Stimulated activated CD4-positive, alpha-beta T cell treated with anti-CD3 and anti-CD28 coated beads, TNF-alpha, amount 100 ng/mL, for 48 hours (primary cell): Measurements from ENCODE around the gene OSBP.
"Not testable (repeated sequence)": the region's sequence is repeated elsewhere in the genome, so short reads cannot be mapped to it uniquely, and the experiment has no call there.

Experiments used
- DNase-seq, 3 donors: peaks; one replicate each; pipeline ENCODE4 v3.0.0-alpha.2; 2020; ENCODE audit warnings: low read depth in 3 of 3

The OSBP gene, protein sequence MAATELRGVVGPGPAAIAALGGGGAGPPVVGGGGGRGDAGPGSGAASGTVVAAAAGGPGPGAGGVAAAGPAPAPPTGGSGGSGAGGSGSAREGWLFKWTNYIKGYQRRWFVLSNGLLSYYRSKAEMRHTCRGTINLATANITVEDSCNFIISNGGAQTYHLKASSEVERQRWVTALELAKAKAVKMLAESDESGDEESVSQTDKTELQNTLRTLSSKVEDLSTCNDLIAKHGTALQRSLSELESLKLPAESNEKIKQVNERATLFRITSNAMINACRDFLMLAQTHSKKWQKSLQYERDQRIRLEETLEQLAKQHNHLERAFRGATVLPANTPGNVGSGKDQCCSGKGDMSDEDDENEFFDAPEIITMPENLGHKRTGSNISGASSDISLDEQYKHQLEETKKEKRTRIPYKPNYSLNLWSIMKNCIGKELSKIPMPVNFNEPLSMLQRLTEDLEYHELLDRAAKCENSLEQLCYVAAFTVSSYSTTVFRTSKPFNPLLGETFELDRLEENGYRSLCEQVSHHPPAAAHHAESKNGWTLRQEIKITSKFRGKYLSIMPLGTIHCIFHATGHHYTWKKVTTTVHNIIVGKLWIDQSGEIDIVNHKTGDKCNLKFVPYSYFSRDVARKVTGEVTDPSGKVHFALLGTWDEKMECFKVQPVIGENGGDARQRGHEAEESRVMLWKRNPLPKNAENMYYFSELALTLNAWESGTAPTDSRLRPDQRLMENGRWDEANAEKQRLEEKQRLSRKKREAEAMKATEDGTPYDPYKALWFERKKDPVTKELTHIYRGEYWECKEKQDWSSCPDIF

DNA sequence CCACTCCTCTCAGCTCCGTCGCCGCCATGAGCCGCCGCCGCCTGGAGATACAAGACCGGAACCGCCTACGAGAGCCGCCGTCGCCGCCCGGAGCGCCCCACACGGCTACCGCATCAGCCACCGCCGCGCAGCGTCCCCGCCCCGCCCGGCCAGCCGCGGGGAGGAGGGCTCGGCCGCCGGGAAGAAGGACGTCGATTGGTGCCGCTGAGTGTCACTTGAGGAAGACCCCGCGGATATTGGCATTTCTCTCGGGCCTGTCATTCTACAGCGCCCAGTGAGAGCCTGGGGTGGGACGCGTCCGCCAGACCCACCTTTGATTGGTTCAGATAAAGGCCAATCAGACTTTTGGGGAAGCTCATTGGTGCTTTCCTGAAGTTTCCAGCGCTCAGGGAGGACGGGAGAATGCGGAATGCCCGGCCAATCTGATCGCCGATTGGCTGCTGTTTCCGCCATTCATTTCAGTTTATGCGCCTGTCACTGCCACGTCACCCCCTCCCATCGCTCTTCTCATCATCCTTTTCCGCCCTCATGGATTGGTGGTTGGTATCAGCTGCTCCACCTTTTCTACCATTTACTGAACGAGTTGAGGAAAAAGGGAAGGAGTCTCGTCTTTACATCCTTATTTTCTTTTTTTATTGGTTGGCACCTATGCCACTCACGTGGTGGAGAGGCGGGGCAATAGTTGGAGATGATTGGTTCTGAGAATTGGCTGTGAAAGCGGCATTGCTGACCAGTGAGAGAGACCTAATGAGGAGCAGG lies at the start of gene OSBP:
Gene OSBP, minus strand, starts transcription at position 138 of the 759 bp plus-strand sequence. Its CDS starts 110 bp downstream, at position 28.
- peak; percentile 94 to 96 (median 95) for DNase-seq

DNA sequence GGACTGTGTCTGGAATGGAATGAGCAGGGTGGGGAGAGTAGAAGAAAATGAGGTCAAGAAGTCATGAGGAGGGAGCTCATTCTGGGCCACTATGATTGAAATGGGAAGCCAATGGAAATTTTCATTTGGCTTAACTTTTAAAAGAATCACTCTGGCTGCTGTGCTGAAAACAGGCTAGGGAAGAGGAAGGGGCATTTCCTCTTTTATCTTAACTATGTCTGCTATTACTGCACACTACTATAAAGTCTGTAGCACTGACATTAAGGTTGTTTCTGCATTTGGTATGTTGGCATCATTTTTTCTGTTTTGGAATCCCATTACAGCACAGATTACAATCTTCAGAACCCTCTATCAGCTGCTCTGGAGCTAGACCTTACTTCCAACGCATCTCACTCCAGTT lies 45.0 kb upstream of the OSBP start:
- DNase-seq = no peak

DNA sequence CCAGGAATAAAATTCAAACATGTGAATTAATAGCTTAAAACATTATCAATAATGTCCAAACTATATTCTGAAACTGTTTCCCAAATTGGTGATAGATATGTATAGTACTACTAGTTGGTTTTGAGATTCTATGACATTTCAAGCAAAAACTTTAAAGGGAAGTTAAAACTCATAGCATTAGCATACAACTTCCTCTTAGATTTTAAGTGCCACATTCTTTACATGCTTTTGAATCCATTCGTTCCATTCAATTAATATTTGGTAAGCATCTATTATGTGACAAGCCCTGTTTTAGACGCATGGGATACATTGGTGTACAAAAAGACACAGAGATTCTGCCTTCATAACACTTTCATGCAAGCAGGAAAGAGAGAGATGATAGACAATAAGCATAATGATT lies 44.4 kb upstream of the OSBP start:
- no peak for DNase-seq

DNA sequence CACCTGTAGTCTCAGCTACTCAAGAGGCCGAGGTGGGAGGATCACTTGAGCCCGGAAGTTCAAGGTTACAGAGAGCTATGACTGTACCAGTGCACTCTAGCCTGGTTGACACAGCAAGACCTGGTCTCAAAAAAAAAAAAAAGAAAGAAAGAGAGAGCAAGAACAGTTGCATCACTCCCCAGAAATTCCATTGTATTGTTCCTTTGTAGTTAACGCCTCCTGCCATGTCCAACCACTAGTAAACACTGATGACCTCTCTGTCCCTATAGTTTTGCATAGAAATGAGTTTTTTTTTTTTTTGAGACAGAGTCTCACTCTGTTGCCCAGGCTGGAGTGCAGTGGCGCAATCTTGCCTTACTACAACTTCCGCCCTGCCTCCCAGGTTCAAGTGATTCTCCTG lies 42.5 kb upstream of the OSBP start:
- DNase-seq = no peak

DNA sequence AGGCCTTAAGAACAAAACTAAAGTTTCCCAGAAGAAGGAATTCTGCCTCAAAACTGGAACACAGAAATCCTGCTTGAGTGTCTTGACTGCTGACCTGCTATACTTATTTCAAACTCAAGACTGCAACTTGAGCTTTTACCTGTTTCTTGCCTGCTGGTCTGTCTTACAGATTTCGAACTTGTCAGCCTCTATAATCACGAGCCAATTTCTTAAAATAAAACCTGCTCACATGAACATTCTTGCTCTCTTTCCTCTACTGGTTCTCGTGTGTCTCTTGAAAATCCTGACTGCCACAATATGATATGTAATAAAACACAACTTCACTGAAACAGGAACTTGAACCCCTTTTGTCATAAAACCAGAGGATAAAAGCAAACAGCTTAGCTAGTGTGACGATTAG lies 39.3 kb upstream of the OSBP start:
- DNase-seq = no peak

DNA sequence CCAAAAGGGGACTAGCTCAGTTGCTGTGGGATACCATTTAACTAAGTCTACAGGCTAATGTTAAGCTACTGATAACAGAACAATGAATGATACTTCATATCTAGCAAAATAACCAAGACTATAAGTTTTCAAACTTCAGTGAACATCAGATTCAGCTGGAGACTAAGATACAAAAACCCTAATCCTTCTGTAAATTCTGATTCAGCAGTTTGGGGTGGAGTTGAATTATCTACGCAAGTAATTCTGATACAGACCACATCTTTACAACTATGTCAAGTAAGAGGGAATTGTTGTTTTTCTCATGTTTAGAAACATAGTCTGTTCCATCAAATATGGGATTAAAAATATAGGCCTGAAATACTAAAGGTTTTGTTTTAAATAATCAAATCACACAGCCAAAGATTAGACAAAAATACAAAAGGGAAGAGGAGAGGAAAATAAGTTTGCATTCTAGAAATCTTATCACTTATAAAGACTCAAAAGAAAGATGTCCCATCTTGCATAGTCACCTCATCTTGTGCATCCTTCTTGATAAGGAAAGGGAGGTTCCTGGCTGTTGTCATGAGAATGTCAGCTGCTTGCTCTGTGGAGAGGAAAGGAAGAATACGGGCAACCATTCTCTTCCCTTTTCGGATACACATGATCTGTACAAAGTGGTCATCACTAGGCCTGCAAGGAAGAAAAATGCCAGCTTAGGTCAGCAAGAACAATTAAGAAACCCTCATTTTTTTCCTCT lies 31.8 kb upstream of the OSBP start:
- DNase-seq = no peak

DNA sequence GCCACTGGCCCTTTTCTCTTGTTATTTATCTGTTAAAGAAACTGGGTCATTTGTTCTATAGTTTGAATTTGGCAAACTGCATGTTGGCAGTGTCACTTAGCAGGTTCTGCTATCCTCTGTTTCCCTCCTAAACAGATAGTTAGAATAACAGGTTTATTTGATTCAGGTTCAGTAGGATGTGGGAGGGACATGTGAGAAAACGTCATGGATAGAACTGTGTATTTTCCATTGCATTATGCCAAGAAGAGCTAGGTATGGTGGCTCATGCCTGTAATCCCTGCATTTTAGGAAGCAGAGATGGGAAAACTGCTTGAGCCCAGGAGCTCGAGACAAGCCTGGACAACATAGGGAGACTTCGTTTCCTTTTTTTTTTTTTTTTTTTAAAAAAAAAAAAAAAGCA lies 29.0 kb upstream of the OSBP start:
- no peak for DNase-seq

DNA sequence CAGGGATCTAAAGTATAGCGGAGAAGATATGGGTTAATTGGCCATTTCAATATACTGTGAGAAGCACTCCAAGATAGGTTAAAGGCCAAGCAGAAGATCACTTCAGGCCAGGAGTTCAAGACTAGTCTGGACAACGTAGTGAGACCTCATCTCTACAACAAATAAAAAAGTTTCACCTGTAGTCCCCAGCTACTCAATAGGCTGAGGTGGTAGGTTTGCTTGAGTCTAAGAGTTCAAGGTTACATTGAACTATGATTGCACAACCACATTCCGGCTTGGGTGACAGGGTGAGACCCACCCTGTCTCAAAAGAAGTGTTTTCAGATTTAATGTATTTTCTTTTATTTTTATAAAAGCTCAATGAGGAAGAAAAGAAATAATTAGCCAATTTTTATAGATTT lies 27.8 kb upstream of the OSBP start:
- DNase-seq = no peak

DNA sequence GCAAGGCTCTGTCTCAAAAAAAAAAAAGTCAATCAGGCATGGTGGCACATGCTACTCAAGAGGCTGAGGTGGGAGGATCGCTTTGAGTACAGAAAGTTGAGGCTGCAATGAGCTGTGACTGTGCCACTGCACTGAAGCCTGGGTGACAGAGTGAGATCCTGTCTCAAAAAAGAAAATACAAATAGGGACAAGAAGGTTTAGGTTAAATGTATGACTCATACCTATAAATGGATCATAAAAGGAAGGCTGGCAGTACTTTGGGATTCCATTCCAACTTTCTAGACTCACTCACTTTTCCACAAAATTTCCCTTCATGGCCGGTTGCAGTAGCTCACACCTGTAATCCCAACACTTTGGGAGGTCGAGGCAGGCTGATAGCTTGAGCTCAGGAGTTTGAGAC lies 25.6 kb upstream of the OSBP start:
- DNase-seq = no peak

DNA sequence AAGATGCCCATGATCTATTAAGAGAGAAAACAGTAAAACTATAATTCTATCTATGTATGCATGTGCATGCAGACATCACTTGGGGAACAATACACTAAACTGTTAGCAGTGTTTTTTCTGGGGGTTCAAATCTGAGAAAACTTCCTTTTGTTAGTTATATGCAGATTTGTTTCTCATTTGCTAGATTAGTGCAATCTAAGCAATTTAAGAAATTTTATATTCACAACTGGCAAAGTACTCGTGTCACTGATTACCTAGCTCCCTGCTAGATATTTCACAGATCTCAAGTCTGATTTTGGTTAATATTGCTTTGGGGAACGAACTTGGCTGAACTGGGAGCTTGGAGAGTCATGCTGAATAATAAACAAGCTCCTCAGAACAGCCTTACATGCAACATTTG lies 14.9 kb upstream of the OSBP start:
- DNase-seq = no peak

DNA sequence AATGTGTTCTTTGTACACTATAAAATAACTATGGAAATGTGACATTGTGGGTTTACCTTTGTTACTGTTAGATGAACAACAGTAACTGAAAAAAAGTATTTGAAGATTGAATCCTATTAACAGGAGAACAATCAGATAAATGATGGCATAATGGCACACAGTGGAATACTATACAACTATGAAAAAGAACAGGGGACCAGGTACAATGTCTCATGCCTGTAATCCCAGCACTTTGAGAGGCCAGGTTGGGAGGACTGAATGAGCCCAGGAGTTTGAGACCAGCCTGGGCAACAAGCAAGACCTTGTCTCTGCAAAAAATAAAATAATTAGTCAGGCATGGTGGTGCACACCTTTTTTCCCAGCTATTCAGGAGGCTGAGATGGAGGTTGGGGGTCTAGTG lies 14.4 kb upstream of the OSBP start:
- DNase-seq = no peak

DNA sequence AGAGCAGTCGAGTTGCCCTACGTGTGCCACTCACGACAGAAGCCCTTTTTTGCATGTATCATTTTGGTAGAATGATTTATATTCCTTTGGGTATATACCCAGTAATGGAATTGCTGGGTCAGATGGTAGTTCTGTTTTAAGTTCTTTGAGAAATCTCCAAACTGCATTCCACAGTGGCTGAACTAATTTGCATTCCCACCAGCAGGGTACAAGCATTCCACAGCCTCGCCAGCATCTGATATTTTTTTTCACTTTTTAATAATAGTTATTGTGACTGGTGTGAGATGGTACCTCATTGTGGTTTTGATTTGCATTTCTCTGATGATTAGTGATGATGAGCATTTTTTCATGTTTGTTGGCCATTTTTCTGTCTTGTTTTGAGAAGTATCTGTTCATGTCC lies 11.4 kb upstream of the OSBP start:
- DNase-seq = not testable (repeated sequence)

DNA sequence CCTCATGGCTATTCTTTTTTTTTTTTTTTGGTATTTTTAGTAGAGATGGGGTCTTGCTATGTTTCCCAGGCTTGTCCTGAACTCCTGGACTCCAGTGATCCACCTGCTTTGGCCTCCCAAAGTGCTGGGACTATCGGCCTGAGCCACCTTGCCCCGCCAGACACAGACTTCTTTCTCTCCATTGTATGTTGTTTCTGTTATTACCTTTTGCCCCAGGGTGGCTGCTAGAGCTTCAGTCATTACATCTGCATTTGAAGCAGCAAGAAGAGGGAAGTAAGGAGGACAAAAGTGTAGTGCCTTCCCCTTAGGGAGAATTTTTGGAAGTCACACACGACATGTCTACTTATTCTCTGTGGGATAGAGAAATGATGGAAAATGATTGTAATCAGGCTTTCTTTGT lies 10.1 kb upstream of the OSBP start:
- no peak for DNase-seq

DNA sequence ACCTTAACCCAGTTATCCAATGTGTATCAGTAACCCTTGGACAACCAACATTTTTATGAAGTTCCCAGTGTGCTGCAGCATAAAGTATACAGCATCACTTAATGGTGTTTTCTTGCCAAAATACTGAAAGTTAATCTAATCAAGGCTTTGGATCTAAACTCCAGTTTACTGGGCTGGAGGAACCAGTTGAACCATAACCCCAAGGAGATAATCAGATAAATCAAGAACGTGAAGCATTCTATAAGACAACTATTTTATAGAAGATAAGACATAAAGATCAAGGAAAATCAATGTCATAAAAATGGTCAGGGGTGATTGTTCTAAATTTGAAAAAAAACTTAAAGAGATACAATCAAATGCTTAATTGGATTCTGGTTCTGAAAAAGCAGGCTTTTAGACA lies 2.3 kb upstream of the OSBP start:
- DNase-seq = no peak

DNA sequence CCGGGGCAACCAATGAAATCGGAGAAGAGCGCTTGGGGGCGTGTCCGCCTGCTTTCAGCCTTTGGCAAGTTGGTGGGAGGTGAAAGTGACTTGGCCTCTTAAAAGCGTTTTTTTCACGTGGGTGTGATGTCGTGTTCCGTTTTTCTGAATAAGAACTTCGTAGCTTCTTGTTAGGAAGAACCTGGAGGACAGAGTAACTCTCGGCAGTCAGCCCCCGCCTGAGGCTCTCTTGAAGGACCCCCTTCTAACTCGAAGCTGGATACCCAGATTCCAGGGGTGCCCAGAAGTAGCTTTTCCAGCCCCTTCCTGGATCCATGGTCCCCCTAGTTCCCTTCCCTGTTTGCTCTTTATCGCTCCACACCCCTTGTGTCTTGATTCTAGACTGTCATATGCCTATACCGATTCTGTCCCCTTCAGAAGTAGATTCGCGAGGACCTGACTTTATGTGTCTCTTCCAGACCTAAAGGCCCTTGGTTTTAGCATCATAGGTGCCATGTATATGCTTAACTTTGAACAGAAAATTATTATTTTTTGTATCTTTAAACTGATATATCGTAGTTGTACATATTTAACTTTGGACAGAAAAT lies 915 bp upstream of the OSBP start:
- DNase-seq = peak in 1 of 3 donors; percentile 88

DNA sequence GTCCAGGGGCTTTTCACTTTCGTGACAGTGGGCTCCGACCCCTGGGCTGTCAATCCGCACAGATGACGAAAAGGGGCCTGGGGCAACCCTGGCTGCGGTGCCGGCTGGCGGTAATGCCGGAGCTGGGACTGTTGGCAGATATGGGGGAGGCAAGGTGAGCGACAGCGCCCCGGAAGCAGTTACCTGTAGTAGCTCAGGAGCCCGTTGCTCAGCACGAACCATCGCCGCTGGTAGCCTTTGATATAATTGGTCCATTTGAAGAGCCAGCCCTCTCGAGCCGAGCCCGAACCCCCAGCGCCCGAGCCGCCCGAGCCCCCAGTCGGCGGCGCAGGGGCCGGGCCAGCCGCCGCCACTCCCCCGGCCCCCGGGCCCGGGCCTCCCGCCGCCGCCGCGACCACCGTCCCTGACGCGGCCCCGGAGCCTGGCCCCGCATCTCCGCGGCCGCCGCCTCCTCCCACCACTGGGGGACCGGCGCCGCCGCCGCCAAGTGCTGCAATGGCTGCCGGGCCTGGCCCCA lies 396 bp downstream of the OSBP start:
- peak in 2 of 3 donors; percentile 42 to 46 for DNase-seq

DNA sequence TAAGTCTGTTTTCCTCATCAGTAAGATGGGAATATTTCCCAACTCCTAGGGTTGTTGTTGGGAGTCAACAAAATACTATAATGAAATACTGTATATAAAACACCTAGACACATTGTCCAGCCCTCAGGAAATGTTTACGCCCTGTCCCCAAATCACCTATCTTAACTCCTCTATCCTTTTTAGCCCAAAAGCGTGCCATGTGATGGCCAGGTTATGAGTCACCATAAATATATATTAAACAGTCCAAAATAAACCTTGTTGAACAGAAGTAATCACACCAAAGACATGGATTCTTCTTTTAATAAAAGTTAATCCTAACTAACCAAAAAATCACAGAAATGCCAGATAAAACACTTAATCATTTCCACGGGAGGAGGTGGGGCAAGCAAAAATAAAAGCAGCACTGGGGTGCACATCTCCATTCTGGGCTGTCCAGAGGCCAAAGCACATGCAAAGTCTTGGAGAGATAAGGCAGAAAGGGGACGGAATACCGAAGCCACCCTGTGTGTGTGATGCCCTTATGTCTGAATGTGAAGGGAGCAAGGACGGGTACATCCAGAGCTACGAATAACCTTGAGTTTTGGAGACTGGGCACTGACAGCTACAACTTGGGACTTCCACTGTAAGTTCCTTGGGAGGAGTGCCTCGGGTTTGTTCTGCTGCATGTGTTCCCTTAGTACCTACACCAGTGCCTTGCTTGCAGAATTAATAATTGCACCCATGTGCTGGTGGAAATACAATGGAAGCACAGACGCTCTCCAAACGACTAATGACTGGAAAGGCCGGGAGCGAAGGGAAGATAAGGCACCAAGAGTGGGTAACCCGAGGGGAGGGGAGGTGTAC lies 1.1 kb downstream of the OSBP start:
- DNase-seq = no peak

DNA sequence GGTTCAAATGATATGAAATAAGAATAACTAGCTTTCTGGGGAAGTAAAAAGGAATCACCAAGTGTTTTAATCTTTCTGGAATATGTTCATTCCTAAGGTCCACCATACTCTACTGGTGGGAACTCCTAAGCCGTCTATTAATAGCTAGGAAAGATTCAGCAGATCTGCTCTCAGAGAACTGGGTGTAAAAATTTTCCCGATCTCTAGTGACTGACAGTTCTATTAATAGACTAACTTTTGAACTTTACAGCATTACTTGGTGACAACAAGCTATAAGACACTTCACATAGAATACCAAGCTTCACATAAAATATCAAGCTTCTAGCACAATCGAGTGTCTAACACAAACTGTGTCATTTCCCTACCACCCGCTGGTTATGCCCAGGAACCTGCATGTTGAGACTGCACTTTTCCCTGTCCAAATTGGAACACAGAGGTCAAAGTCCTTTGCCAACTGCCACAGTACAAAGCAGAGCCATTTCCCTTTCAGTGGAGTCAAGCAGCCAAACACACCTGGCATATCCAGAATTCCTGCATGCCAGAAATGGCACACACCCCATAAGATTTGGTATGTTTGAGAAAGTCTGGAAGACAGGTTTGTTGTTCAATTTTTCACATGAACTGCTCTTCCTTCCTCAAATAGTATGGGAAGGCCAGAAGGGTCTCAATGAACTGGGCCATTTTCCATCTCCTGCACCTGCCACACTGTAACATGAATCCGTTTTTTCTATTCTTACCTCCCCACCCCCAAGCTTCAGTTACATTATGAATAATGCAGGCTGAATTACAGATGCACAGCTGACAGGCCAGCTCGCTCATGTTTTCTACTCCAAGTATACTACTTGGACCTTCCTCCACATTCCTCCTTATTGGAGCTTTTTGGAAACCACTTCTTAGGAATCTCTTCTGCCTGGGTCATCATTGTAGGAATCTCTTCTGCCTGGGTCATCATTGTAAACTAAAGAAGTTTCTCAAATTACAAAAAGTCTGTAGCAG lies 3.7 kb downstream of the OSBP start:
- no peak for DNase-seq

DNA sequence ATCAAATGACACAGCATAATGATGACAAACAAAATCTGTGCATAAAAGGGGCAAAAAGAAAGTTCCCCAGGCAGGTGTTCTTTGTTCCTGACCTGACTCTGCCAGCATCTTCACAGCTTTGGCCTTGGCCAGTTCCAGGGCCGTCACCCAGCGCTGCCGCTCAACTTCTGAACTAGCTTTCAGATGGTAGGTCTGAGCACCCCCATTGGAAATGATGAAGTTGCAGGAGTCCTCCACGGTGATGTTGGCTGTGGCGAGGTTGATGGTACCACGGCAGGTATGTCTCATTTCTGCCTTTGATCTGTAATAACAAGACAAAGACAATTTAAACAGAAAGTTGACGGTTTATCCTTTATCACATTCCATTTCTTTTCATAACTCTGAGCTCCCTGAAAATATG lies 5.3 kb downstream of the OSBP start:
- DNase-seq = peak in 1 of 3 donors; percentile 13
